ENCODE measurements around the gene TMEM30A.

TMEM30A gene

GRCh38 chr6:75211920-75212590 is 72.5 kb downstream of the TMEM30A start:
- DNase-seq: no peak

GRCh38 chr6:75210885-75211739 is 73.5 kb downstream of the TMEM30A start:
- peak; percentile 91 for DNase-seq

- DNase-seq: no peak
Observed at GRCh38 chr6:75209184-75209723, 75.3 kb downstream of the TMEM30A start.

GRCh38 chr6:75208298-75209183 is 76.1 kb downstream of the TMEM30A start:
- DNase-seq: peak; percentile 96

GRCh38 chr6:75206576-75207342 is 77.8 kb downstream of the TMEM30A start:
- DNase-seq: peak; percentile 79

- DNase-seq: peak; percentile 94
Observed at GRCh38 chr6:75205776-75206575, 78.6 kb downstream of the TMEM30A start, which contains the start of gene COL12A1. Gene COL12A1, minus strand, starts transcription at chr6:75206053. Its CDS starts 3,261 bp downstream, at chr6:75202792.

GRCh38 chr6:75204959-75205775 is 79.4 kb downstream of the TMEM30A start:
- peak; percentile 80 for DNase-seq

GRCh38 chr6:75204217-75204958 is 80.2 kb downstream of the TMEM30A start:
- peak; percentile 94 for DNase-seq

- DNase-seq: no peak
Observed at GRCh38 chr6:75203721-75204120, 80.9 kb downstream of the TMEM30A start.

Data from eye (tissue), 1 donor.